ENCODE measurements around the gene SENP1.
"Not testable (repeated sequence)": the region's sequence is repeated elsewhere in the genome, so short reads cannot be mapped to it uniquely, and the experiment has no call there.

DNA sequence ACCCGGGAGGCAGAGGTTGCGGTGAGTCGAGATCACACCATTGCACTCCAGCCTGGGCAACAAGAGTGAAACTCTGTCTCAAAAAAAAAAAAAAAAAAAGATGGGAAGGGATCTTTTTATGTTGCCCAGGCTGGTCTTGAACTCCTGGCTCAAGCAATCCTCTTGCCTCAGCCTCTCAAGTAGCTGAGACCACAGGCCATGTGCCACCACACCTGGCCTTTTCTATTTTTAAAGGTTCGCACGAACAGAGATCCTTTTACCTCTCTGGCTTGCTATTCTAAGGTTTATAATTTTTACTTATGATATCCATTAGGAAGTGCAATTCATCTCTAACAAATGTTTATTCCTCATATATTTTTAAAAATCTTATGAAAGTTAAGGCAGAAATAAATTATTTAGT lies 19.7 kb upstream of the SENP1 start:
- not testable (repeated sequence) for TF ChIP-seq POLR2A, EP300 (IDR thresholded peaks at IDR 0.05)

All from ovary (tissue), 1 donor.